CD4-positive, alpha-beta T cell (primary cell): ENCODE measurements around the gene MCC. TPM values are rescaled to one million over a fixed set of nuclear protein-coding genes. Genes with fewer than 3 reads are reported as not detected.

Experiments used
- ATAC-seq: fragments of 200-7000 bp; cut with Tn5 transposase; one replicate; pipeline ENCODE4 v1.10.0; 2022; ENCODE audit warnings: mild to moderate bottlenecking; ENCODE audit not compliant: poor library complexity
- CTCF ChIA-PET: fragments of 350-600 bp; sonication (Branson Sonifier 250); formaldehyde crosslinking; loops from one replicate; lab custom pipeline; 2021; ENCODE audit warnings: antibody characterized with exemption, inconsistent platforms; lab: Charles Lee
- POLR2A ChIA-PET: fragments of 350-600 bp; sonication (Branson Sonifier 250); formaldehyde crosslinking; loops from one replicate; lab custom pipeline; 2021; ENCODE audit warnings: antibody characterized with exemption, inconsistent platforms; lab: Charles Lee
- DNase-seq, 14 experiments: peaks; one replicate each; pipeline ENCODE4 v3.0.0-alpha.2; 2013 to 2020; ENCODE audit warnings: mixed read lengths in 2 of 14
- H3K27ac ChIP-seq, 2 donors: one replicate each; pipeline versions ENCODE4 v1.5.1 to v1.7.0; 2013; ENCODE audit warnings: low read length in 2 of 2, low read depth in 1 of 2, mild to moderate bottlenecking in 1 of 2
- H3K27me3 ChIP-seq, 2 experiments: 1 replicate in 1 of 2; 2 replicates in 1 of 2; pipeline versions ENCODE4 v1.6.1 to v1.7.0; 2013; ENCODE audit warnings: low read length in 2 of 2, control low read depth in 1 of 2, mild to moderate bottlenecking in 1 of 2, moderate library complexity in 1 of 2; ENCODE audit not compliant: insufficient read depth in 2 of 2, control insufficient read depth in 1 of 2
- H3K36me3 ChIP-seq: one replicate; pipeline ENCODE4 v1.6.1; 2013; ENCODE audit warnings: low read length, control low read depth; ENCODE audit not compliant: insufficient read depth
- H3K4me1 ChIP-seq: one replicate; pipeline ENCODE4 v1.6.1; 2013; ENCODE audit warnings: low read length, control low read depth; ENCODE audit not compliant: insufficient read depth
- H3K4me3 ChIP-seq: one replicate; pipeline ENCODE4 v1.5.1; 2013; ENCODE audit warnings: mild to moderate bottlenecking, low read length, moderate library complexity
- H3K9me3 ChIP-seq, 2 experiments: 1 replicate in 1 of 2; 2 replicates in 1 of 2; pipeline versions ENCODE4 v1.6.1 to v1.7.0; 2013; ENCODE audit warnings: low read length in 2 of 2, mild to moderate bottlenecking in 2 of 2, control low read depth in 1 of 2, moderate library complexity in 1 of 2; ENCODE audit not compliant: control insufficient read depth in 1 of 2, insufficient read depth in 1 of 2
- H3K27ac Mint-ChIP-seq: one replicate; pipeline ENCODE4 v1.8.0; 2020; ENCODE audit warnings: mixed read lengths
- H3K27me3 Mint-ChIP-seq: one replicate; pipeline ENCODE4 v1.8.0; 2021; ENCODE audit warnings: mixed read lengths
- H3K36me3 Mint-ChIP-seq: one replicate; pipeline ENCODE4 v1.8.0; 2021; ENCODE audit warnings: low read depth, mixed read lengths
- H3K4me1 Mint-ChIP-seq: one replicate; pipeline ENCODE4 v1.8.0; 2021; ENCODE audit warnings: low read depth, mixed read lengths
- H3K4me3 Mint-ChIP-seq: one replicate; pipeline ENCODE4 v1.8.0; 2020; ENCODE audit warnings: mild to moderate bottlenecking, mixed read lengths
- H3K9me3 Mint-ChIP-seq: one replicate; pipeline ENCODE4 v1.8.0; 2020; ENCODE audit warnings: mixed read lengths
- intact Hi-C, 2 experiments: fragments of 100-400 bp; cut with DNase I in 1 of 2; cut with micrococcal nuclease in 1 of 2; formaldehyde crosslinking; loops; one replicate each; pipeline versions ENCODE4 v1.15.1 to v1.9.0; 2023 to 2025; cut with DNase I, micrococcal nuclease
- total RNA-seq, 174 experiments: library from RNA in 2 of 174; stranded (reverse) in 2 of 174; gene quantifications; one replicate each; pipeline ENCODE4 v1.2.3 and lab custom pipeline; 2021 to 2026
- TF ChIP-seq, protein P1 (sequence below): fragments of 200-600 bp; IDR thresholded peaks from one replicate; pipeline ENCODE4 v1.8.0; 2022; ENCODE audit warnings: antibody characterized with exemption, mild to moderate bottlenecking

The MCC gene
- total RNA-seq, 2 experiments from 2014 or later = 3.2 to 3.3 TPM

DNA sequence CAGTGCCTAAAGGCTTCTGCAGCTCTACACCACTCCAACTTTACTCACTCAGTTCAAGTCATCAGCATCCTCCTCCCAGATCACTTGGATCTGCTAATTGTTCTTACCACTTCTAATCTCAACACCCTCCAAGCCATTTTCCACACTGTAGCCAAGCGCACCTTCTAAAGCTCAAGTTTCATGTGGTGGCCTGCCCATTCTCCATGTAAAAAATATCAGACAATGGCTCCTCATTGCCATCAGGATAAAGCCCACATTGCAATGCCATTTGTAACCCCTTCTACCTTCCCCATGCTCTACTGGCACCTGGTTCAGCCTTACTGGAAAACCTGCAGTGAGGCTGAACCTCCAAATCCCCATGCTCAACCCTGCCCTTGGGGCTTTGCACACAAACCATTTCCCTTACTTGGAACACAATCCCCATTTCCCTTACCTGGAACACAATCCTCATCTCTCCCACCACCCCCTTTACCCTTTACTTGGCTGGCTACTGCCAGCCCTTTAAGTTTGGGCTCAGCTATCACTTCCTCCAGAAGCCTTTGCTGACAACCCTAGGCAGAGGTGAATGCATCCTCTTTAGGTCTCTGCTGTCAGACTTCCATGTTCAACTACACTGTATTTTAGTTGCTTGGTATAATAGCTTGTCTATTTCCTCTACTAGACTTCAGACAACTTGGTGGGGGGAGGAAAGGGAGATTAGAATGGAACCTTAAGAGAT lies 273.5 kb downstream of the MCC start:
- TF ChIP-seq, protein P1, sequence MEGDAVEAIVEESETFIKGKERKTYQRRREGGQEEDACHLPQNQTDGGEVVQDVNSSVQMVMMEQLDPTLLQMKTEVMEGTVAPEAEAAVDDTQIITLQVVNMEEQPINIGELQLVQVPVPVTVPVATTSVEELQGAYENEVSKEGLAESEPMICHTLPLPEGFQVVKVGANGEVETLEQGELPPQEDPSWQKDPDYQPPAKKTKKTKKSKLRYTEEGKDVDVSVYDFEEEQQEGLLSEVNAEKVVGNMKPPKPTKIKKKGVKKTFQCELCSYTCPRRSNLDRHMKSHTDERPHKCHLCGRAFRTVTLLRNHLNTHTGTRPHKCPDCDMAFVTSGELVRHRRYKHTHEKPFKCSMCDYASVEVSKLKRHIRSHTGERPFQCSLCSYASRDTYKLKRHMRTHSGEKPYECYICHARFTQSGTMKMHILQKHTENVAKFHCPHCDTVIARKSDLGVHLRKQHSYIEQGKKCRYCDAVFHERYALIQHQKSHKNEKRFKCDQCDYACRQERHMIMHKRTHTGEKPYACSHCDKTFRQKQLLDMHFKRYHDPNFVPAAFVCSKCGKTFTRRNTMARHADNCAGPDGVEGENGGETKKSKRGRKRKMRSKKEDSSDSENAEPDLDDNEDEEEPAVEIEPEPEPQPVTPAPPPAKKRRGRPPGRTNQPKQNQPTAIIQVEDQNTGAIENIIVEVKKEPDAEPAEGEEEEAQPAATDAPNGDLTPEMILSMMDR = no peak
- Histone ChIP-seq H3K4me3 (no peak overlapping the region), H3K27me3 (no peaks in the 10 kb centered on the region), H3K36me3 (no peaks in the 10 kb centered on the region), H3K9me3 (no peaks in the 10 kb centered on the region), H3K4me1 (no peaks in the 10 kb centered on the region), H3K27ac (no peak overlapping the region)
- H3K36me3 Mint-ChIP-seq = no peaks in the 10 kb centered on the region
- DNase-seq (no peak), ATAC-seq (no peak)
- no peaks in the 10 kb centered on the region for H3K4me1 Mint-ChIP-seq
- no peak overlapping the region for H3K27ac Mint-ChIP-seq
- ChIA-PET CTCF (no interaction called here), POLR2A (no interaction called here)
- no peak overlapping the region for H3K4me3 Mint-ChIP-seq
- no peaks in the 10 kb centered on the region for H3K27me3 Mint-ChIP-seq
- no peaks in the 10 kb centered on the region for H3K9me3 Mint-ChIP-seq
- intact Hi-C loops = no loop called here

DNA sequence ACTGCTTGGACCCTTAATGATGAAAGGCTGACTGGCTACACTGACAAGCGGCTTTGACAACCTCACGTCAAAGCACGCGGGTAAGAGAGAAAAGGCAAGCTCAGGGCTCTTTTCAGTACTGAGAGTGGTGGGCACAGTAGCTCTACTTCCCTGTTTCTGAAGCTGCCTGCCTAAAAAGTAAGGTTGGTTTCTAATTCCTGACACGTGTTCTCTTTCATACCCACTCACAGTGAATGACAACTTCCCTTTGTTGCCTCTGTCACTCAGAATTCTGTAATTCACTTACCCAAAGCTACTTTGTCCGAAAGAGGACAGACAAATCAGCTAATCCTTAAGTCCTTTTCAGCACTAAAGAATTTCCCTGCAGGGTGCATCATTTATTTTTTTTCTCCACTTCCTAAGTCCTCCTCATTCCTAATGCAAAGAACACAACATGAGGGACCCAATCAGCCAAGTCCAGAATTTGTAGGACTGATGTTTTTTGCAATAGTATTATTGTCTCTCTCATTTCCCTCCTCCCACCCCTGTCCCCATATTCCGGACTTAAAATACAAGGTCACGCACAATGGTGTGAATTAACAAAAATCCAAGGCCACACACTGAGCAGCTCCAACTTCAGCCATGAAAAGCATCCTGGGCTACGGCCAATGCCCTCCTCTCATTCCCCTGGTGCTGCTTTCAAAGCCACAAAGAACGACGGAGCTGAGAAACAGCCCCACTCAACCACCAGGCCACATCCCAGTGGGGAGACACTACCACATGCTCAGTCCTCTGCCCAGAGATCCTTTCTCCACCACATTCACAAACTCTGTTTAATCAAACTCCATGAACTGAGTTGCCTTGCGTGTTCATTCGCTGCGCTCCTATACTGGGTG lies 274.5 kb downstream of the MCC start:
- Mint-ChIP-seq H3K27me3 (no peaks in the 10 kb centered on the region), H3K36me3 (no peaks in the 10 kb centered on the region), H3K27ac (no peak overlapping the region), H3K9me3 (no peaks in the 10 kb centered on the region), H3K4me3 (no peak overlapping the region), H3K4me1 (no peaks in the 10 kb centered on the region)
- Histone ChIP-seq H3K9me3 (no peaks in the 10 kb centered on the region), H3K27ac (no peak overlapping the region), H3K27me3 (no peaks in the 10 kb centered on the region), H3K4me3 (no peak overlapping the region), H3K36me3 (no peaks in the 10 kb centered on the region), H3K4me1 (no peaks in the 10 kb centered on the region)
- CTCF ChIA-PET = no interaction called here
- POLR2A ChIA-PET = no interaction called here
- DNase-seq = no peak
- ATAC-seq = no peak
- intact Hi-C loops = no loop called here
- TF ChIP-seq, protein P1 = no peak

DNA sequence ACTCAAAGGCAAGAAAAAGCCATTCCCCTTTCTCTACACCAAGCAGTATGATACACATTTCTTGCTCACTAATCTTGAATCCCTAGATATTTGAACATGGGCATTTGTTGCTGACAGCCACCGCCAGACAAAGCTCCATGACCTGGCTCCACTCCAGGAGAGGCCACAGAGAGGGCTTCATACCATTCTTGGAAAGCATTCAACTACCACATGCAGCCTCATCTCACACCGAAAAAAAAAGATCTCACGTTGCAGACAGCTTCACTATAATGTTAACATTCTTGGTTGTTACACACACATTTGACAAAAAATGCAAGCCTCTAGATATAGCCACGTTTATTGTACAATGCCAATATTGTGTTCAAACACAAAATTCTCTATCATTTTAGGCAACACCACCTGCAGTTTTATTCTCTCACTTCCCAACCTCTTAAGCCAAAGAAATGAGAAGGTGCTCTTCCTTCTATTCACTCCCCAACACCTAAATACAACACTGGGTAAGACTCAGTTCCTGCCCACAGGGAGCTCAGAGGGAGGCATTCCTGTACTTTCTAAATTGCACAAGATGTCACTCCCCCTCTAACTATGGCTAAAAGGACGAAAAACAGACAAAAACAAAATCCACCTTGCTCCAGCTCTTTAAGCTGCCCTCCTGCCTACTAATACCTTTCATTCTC lies 275.9 kb downstream of the MCC start:
- Mint-ChIP-seq H3K4me1 (no peaks in the 10 kb centered on the region), H3K27me3 (no peaks in the 10 kb centered on the region), H3K27ac (no peak overlapping the region), H3K9me3 (no peaks in the 10 kb centered on the region), H3K36me3 (no peaks in the 10 kb centered on the region), H3K4me3 (no peak overlapping the region)
- ChIA-PET POLR2A (no interaction called here), CTCF (no interaction called here)
- Histone ChIP-seq H3K27me3 (no peaks in the 10 kb centered on the region), H3K4me1 (no peaks in the 10 kb centered on the region), H3K4me3 (no peak overlapping the region), H3K9me3 (no peaks in the 10 kb centered on the region), H3K36me3 (no peaks in the 10 kb centered on the region), H3K27ac (no peak overlapping the region)
- TF ChIP-seq, protein P1 = no peak
- DNase-seq (no peak), ATAC-seq (no peak)
- intact Hi-C loops = no loop called here
